GM19452 (cell line): ENCODE results near the gene GNA14.
A peak's percentile ranks its signal among the peaks of the same experiment; 100 is the strongest.
"Not testable (repeated sequence)": the region's sequence is repeated elsewhere in the genome, so short reads cannot be mapped to it uniquely, and the experiment has no call there.

ENCODE experiments used
- ATAC-seq: cut with Tn5 transposase; IDR thresholded peaks from one replicate; pipeline ENCODE4 v1.9.1; 2021; ENCODE audit not compliant: unreplicated experiment

GNA14 gene

GRCh38 chr9:77497322-77498198 is 150.6 kb downstream of the GNA14 start:
- no peak for ATAC-seq

GRCh38 chr9:77495834-77496671 is 152.1 kb downstream of the GNA14 start:
- ATAC-seq, result no peak

- ATAC-seq, result not testable (repeated sequence)
Observed at GRCh38 chr9:77490279-77490678, 157.8 kb downstream of the GNA14 start.

- ATAC-seq, result not testable (repeated sequence)
Observed at GRCh38 chr9:77489405-77490163, 158.5 kb downstream of the GNA14 start.

- ATAC-seq, result no peak
Observed at GRCh38 chr9:77488439-77489126, 159.5 kb downstream of the GNA14 start.

- no peak for ATAC-seq
Observed at GRCh38 chr9:77486968-77487367, 161.2 kb downstream of the GNA14 start.

- no peak for ATAC-seq
Observed at GRCh38 chr9:77486463-77486862, 161.7 kb downstream of the GNA14 start.

GRCh38 chr9:77475641-77476473 is 172.3 kb downstream of the GNA14 start:
- ATAC-seq, result peak; percentile 98

- no peak for ATAC-seq
Observed at GRCh38 chr9:77474936-77475335, 173.2 kb downstream of the GNA14 start.

- ATAC-seq, result no peak
Observed at GRCh38 chr9:77472646-77473045, 175.5 kb downstream of the GNA14 start.

GRCh38 chr9:77471572-77471971 is 176.6 kb downstream of the GNA14 start:
- ATAC-seq, result no peak

GRCh38 chr9:77469515-77470231 is 178.4 kb downstream of the GNA14 start:
- no peak for ATAC-seq

- no peak for ATAC-seq
Observed at GRCh38 chr9:77464661-77465060, 183.5 kb downstream of the GNA14 start.

GRCh38 chr9:77463151-77463550 is 185.0 kb downstream of the GNA14 start:
- ATAC-seq, result no peak

- ATAC-seq, result no peak
Observed at GRCh38 chr9:77462066-77462465, 186.1 kb downstream of the GNA14 start.

- ATAC-seq, result no peak
Observed at GRCh38 chr9:77460938-77461337, 187.2 kb downstream of the GNA14 start.

GRCh38 chr9:77457916-77458592 is 190.1 kb downstream of the GNA14 start:
- ATAC-seq, result peak; percentile 78

- ATAC-seq, result peak; percentile 84
Observed at GRCh38 chr9:77456829-77457437, 191.2 kb downstream of the GNA14 start.
